ENCODE measurements around the gene SLC6A20.

The SLC6A20 gene

DNA sequence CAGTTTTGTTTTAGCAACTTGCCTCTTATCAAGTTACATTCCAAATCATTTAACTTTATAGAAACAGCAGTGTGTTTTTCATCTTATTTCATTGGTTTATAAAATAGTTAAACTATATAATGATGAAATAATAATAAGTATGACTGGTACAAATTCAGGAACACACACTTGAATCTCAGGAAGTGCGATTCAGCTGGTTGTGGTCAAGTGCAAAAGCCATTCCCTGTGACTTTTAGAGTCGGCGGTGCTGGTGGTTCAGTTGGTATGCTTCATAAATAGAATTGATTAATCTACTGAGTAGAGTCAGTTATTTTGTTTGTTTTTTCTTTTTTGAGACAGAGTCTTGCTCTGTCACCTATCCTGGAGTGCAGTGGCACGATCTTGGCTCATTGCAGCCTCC lies 84.4 kb downstream of the SLC6A20 start:
- no peak for TF ChIP-seq CTCF (conservative IDR thresholded peaks at IDR 0.05)
- H3K27ac ChIP-seq = no peak overlapping the region

- H3K27ac ChIP-seq = no peak overlapping the region
- no peak for TF ChIP-seq CTCF (conservative IDR thresholded peaks at IDR 0.05)
Measured at GRCh38 chr3:45705839-45706808, 90.2 kb downstream of the SLC6A20 start.

Measured in VCaP (cell line).